Stimulated activated CD4-positive, alpha-beta T cell treated with anti-CD3 and anti-CD28 coated beads, Interleukin-2, amount 100 ng/mL, for 4 hours (primary cell): ENCODE data around the gene FXYD2.
"Not testable (repeated sequence)": the region's sequence is repeated elsewhere in the genome, so short reads cannot be mapped to it uniquely, and the experiment has no call there.

Experiments used
- DNase-seq: peaks from one replicate; pipeline ENCODE4 v3.0.0-alpha.2; 2020; ENCODE audit warnings: low read depth

The FXYD2 gene

GRCh38 chr11:117824571-117825537 is at the start of gene FXYD2:
Gene FXYD2, minus strand, starts transcription at chr11:117824744. Its CDS starts 66 bp downstream, at chr11:117824678.
- no peak for DNase-seq

- no peak for DNase-seq
These were observed 49.2 kb upstream of the FXYD2 start for GRCh38 chr11:117873828-117874125.

DNA sequence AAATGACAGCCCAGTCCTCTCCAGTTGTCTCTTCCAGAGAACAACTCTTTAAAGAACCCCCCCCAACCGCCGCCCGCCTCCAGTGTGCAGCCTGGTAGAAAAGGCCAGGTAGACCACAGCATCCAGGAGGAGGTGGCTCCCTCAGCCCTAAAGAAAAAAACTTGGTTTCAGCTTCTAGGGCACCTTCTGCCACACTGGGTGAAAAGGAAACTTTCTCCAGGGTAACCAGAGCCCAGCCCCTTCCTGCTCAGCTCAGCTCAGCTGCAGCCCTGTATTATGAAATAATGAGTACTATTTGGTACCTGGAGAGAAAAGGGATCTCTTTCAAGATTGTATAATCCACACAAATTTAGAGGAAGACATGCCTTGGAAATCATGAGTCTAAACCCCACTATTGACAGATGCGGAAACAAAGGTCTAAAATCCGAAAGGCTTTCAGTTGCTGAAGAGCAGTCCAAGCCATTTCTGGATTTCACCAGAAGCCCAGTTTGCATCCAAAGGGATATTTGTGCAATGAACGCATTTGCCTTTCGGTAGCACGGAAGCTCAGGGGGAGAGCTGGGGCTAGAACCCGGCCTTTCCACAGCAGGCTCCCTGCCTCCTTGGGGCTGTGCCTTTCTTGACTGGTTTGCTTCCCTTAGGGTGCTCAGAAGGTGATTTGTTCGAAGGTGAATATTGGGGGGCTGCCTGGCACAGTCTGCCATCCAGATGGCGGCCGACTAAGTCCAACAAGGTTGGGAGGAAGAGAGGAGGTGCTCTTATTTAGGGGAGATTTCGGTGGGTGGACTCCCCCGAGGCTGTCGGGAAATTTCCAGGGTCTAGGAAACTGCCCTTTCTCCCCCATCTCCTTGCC is 48.7 kb upstream of the FXYD2 start:
- no peak for DNase-seq

- no peak for DNase-seq
These were observed 47.9 kb upstream of the FXYD2 start for GRCh38 chr11:117872420-117872961.

DNA sequence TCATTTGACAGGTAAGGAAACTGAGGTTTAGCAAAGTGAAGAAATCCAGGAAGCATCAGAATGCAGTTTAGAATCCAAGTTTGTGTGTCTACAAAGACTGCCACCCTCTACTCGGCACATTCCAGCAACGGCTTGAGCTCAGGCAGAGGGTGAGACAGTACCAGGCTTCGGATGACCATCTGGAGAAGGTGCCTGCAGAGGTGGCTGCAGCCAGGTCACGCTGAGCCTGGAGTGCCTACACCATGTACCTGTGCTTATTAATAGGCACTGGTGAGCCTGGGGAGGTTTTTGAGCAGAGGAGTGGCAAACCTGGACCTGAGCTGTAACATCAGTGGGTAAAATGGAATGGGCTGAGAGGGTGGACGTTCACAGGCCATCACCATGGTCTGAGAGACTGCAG is 47.2 kb upstream of the FXYD2 start:
- DNase-seq = no peak

DNA sequence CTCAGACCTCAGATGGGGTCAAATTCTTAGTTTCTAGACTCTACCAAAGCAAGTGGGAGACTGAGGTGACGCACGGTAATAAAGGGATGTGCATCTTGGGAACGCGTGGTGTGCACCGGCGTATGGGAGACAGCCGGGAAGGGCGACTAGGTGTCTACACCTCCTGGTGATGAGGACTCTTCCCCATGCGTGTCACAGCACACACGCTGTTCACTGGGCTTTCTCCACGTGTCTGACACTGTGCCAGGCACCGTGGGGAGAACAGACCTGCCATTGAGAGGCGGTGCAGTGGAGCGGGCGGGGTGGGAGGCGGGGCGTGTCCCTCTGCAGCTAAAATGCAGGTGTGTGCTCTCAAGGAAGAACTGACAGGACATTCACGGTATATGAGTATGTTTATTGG is 46.6 kb upstream of the FXYD2 start:
- no peak for DNase-seq

GRCh38 chr11:117870103-117870952 is 45.8 kb upstream of the FXYD2 start:
- no peak for DNase-seq

DNA sequence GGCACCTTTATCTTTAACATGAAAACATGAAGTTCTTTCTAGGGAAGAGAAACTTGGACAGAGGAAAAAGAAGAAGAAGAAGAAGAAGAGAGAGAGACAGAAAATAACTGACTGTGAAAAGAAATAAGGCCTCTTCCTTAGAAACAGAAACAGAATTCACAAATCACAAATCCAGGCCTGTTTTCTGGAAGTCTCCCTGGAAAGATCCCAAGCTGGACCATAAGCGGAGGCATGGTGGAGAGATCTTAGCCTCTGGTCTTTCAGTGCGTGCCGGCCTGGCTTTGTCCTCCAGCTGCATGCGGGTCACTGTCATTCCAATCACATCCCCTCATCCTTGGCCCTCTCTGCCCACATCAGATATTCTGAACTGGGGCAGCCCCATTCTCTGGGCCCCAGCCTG is 45.1 kb upstream of the FXYD2 start:
- DNase-seq = no peak

DNA sequence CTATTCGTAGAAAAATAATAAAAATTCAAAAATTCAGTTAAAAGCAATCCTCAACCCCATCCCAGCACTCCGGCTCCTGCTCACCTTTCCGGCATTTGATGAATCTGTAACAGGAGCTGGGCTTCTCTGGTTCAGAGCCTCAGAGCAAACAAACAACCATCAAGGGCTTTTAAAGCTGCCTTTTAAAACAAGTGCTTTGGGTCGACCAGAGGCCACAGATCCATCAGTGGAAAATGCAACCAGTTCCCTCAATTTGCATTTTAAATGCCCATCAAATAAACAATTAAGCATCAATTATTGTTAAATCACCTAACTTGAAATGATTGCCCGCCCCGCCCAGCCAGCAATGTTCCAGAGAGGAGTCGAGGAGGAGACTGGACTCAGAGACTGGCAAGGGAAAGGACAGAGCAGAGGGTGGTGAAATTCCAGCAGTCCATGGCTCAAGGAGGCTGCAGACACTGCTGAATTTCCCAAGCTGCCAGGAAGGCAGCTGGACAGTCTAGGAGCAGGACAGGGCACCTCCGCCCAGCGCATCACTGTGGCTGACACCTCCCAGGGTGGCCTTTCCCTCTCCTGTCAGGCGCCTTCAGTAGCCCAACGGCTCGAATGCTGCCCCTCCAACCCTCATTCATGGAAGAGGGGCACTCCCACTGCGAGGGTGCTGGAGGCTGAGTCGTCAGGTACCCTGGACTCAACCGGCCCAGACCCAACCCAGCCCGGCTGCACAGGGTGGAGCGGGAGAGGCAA is 44.4 kb upstream of the FXYD2 start:
- no peak for DNase-seq

- DNase-seq = no peak
These were observed 43.5 kb upstream of the FXYD2 start for GRCh38 chr11:117868088-117868487.

- DNase-seq = no peak
These were observed 42.0 kb upstream of the FXYD2 start for GRCh38 chr11:117866526-117866925.

GRCh38 chr11:117865546-117865945 is 41.0 kb upstream of the FXYD2 start:
- not testable (repeated sequence) for DNase-seq

GRCh38 chr11:117863383-117863782 is 38.8 kb upstream of the FXYD2 start:
- no peak for DNase-seq

GRCh38 chr11:117862753-117863152 is 38.2 kb upstream of the FXYD2 start:
- DNase-seq = no peak

DNA sequence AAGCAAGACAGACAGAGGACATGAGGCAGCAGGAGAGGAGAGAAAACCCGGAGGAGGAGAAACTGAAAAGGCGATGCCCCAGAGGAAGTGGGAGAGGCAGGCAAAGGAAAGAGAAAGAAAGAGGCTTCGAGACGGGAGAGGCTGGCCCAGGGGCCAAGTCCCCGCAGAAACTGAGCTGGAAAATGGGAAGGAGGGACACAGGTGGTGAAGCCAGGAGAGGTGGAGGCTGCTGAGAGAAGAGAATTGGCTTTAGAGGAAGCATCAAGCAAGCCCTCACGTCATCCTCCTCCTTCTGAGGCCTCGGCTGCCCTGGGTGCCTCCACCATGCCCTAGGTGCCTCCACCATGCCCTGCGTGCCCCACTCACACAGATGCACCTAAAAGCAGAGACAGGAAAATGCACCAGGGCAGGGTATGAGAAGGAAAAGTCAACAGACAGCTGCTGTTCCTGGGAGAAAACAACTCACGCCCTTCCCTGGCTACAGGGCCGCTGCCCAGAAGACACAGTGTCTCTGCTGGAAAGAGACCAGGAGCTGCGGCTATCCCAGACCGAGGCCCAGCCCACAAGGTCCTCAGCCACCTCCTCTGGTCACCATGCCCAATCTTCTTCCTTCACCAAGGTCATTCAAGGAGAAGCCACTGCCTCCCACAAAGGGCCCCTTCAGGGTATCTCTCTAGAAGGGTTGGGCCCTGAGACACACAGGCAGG is 37.6 kb upstream of the FXYD2 start:
- no peak for DNase-seq

- no peak for DNase-seq
These were observed 36.8 kb upstream of the FXYD2 start for GRCh38 chr11:117861151-117862018.

DNA sequence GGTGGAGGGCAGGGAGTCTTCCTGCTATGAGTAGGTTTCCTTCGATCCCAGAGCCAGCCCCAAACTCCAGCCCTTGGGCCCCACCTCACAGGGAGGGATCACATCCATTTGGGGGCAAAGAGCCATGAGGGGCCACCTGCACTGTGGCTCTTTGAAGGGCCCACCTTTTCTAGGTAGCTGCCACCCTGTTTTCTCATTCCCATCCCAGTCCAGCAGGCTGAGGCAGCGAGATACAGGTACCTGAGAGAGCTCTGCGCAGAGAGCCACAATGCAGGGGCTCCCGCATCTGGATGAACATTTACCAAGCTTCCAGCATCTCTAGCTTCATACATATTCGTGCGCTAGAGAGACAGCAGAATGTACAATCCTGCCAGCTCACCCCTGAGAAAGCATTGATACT is 35.6 kb upstream of the FXYD2 start:
- no peak for DNase-seq

DNA sequence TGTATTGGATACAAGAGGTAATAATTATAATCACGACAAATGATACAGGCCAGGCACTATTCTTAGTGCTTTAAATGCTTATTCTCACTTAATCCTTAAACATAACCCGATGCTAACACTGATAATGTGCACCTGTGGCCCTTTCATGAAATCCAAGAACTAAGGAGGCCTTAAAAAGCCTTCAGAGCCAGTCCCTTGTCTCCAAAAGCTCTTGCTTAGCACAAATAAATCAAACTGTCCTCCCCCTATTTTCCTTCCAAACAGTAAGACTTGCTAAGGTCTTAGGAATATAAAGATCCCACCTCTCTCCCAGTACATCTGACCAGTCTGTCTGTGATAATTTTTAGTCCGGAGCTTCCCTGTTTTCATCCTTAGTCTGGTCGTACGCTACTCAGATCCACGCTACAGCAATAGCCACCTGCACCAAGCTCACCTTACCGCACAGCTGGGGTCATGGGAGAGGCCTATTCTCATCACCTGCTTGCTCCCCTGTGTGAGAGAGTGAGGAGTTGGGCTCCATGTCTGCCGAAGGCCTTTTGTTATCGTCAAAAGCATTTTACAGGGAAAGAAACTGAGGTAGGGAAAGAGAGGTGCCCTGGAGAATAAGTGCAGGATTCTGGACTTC is 35.1 kb upstream of the FXYD2 start:
- no peak for DNase-seq

DNA sequence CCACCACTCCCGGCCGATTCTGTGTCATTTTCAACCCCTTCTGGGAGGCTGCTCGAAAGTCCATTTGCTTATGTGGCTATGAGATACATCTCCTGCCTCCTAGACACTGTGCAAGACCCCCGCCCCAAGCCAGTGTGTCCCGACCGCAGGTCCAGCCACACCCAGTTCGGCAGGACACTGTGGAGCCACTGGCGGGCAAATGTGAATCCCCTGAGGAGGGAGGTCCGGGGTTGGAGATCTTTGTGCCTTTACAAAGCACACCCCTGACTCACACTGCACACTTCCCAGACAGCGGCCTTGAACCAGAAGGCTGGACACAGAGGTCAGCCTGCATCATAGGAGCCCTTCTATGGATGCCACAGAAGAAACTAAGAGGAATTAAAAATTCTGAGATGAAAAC is 34.5 kb upstream of the FXYD2 start:
- DNase-seq = no peak
